CD4-positive, alpha-beta T cell treated with Interleukin-15 for 4 hours (primary cell): Measurements from ENCODE around the gene KAZN.

Experiments
- DNase-seq: peaks from one replicate; pipeline ENCODE4 v3.0.0-alpha.2; 2020; ENCODE audit warnings: low spot score

Gene KAZN

DNA sequence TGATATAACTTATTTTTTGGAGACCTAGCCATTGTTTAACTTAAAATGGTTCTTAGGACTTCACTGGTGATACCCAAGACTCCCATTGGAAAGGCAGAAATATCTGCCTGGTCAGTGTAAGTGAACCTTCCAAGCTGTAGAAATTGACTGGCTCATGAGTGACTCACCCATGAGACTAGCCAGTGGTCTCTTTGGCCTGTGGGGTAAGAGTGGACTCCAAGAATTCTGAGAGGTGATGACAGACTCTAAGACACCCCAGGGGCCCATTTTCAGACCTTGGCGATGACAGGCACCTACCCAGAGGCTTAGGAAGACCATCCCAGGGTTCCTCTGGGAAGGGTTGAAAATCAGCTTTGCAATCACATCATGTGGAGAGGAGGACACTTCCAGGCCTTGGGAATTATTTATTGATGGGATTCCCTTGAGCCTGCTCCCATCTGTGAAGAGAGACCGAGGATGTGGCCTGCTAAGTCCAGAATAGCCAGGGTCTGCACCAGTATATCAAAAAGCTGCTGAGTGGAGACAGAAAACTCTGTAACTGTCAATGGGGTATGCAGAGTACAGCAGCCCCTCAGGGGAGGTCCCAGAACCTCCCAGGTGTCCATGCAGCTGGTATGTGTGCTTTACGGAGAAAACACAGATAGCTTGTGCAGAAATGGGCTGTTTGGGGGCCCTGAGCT, 78.9 kb downstream of the KAZN start:
- DNase-seq, result no peak

DNA sequence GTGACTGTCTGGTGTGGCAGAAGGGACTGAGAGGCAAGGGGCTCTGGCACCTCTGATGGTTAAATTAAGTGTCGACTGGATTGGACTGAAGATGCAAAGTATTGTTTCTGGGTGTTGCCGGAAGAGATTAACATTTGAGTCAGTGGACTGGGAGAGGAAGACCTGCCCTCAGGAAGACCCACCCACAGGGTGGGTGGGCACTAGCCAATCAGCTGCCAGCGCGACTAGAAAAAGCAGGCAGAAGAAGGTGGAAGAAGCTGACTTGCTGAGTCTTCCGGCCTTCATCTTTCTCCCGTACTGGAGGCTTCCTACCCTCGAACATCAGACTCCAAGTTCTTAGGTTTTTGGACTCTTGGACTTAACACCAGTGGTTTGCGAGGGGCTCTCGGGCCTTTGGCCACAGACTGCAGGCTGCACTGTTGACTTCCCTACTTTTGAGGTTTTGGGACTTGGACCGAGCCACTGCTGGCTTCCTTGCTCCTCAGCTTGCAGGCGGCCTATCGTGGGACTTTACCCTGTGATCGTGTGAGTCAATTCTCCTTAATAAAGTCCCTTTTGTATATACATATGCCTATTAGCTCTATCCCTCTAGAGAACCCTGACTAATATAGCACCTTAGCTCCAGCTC, 79.6 kb downstream of the KAZN start:
- no peak for DNase-seq

DNA sequence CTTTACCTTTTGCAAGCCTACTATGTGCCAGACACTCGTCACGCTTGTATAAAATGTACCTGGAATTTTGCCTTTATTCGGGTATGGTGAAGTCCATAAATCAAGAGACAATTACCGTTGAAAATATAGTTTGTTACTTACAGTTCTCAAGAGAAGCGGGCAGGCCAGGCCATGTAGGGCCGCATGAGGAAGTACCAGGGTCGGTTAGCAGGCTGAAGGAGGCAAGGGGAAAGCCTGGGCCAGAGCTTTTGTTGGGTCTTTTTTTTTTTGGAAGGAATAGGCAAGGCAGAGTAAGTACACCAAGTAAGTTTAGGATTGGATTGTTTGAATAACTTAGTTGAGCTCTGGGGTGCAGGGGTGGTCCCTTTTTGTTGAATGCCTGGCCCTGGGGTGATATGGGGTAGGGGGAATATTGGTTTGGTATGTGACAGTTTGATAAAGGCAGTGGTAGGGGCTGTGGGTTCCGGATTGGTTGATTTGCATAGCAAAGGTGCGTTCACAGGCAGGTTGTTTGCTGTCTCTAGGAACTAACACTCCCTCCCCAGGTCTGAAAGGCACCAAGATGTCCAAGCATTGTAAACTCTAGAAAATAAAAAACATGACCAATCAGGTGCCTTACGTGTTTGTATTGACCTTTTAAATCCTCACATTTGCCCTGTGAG, 80.7 kb downstream of the KAZN start:
- DNase-seq, result no peak

DNA sequence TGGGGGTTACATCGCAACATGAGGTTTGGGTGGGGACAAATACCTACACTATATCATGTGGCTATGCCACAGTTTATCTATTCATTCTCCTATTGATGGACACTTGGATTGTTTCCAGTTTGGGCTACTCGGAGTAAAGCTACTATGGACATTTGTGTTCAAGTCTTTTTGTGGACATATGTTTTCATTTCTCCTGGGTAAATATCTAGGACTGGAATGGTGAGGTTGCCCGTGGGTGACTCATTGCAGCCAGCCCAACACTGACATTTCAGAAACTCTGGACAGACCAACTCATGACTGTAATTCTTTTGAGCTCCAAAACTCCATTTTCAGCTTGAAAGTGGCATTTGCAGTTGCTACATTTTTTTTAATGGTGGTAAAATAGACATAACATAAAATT, 82.7 kb downstream of the KAZN start:
- DNase-seq, result no peak

DNA sequence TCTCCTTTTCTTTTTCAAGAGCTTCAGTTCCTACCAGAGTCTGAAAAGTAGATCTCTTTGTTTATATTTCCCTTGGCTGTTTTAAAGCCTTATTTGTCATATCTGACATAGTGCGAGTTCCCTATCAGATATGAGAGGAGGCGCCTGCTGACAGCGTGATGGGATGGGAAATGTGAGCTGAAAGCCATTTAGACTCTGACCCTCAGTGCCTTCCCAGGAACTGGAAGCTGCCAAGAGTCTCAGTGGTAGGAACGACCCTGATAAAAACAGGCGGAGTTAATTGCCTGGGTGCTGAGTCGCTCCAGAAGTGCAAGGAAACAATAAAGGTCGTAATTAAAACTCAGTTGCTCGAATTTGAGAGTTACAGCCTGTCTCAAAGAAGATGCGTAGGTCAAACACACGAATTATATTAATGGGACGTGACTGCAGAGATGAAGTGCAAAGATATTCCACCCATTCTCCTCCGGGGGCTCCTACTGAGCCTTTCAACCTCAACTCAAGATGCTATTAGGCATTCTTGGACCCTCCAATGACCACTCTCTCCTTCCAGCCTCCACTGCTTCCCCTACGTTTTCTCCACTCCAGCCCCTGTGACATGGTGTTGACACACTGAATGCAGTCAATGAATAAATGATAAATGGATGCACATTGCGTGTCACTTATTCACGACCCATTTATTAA, 84.6 kb downstream of the KAZN start:
- DNase-seq, result no peak

DNA sequence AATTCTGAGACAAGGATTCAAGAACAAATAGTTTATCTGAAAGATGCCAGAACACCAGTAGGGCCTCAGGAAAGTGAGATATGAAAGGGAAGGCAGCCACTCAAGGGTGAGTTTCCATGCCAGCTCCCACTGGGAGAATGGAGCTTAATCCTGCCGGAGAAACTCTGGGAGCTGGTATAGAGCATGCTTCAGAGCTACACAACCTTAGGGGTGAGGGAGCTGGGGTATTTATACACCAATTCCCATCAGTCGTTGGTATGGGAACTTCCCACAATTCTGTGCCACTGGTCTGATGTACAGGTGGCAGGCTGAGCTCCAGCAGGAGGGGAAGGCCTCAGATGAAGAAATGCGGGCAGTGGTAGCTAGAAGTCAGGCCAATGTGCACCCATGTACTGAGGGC, 86.6 kb downstream of the KAZN start:
- no peak for DNase-seq

DNA sequence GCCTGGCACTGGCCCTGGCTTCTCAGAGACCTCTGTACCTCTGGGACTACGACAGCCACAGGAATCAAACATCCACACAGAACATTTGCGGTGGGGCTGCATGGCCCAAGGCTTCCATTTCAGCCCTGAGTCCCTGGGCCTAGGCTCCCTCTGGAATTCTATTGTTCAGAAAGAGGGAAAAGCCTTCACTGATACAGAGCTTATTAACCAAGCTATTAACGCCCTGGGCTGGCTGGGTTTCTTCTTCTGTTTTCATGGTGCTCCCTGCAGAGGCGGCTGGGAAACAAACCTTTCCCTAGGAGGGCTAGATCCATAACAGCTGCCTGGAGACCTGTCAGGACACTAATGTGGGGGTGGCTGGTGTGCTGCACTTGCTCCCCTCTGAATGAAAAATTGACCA, 88.2 kb downstream of the KAZN start:
- DNase-seq, result no peak

DNA sequence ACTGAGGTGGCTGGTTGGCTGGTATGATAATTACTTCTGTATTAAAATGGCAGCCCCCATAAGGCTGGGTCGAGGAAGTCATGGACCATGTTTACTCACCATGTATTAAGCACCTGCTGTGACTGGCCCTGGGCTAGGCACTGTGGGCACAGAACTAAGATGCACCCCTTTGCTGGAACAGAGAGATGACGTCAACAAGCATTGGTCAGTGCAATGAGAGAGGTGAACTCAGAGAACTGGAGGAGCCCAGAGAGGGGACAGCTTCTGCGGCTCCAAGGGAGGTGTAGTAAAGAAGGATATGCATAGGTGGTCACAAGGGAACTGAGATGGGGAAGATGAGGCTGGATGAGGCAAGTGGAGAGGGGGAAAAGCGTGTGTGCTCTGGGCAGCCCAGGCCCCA, 88.7 kb downstream of the KAZN start:
- no peak for DNase-seq

DNA sequence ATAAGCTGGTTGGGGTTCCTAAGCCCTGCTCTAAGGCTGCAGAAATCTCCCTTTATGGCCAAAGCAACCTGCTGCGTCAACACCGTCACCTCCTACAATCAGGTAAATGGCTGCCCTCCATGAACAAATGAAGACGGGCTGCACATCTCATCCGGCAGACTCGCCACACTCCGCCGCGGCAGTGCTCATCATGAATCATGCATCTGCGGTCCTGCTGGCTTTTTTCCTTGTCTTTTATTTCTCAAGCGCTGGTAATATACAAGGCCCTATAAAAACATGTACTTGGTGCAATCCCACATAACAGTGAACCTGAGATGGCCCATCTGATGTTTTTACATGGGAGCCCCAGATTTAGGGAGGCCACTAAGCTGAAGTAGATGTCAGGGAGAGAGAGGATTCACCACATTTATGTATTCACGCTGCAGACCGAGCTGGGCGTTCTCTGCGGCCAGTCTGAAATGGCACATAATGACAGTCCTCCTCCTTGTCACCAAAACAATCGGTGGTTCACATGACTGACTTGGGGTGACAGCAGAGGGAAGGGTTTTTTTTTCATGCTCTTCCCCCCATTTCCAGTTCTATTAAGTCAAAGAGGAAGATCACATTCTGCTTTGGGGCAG, 91.6 kb downstream of the KAZN start:
- no peak for DNase-seq

DNA sequence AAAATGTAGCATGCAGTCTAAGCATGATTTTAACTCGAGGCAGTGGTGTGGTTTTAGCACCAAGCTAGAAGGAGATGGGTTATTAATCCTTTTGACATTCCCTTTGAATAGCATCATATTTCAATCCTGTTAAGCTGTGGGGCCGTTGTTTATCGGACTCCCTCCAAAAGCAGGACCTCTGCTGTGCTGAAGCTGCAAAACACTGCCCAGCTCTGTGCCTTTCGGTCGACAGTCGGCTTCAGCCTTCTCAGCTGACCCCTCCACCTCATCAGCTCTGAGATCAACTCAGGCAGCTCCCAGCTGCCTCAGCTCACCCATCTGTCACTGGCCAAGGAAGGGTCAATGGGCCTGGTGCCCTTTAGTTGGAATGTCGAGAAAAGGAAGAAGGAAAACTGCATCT, 95.5 kb downstream of the KAZN start:
- DNase-seq, result no peak

DNA sequence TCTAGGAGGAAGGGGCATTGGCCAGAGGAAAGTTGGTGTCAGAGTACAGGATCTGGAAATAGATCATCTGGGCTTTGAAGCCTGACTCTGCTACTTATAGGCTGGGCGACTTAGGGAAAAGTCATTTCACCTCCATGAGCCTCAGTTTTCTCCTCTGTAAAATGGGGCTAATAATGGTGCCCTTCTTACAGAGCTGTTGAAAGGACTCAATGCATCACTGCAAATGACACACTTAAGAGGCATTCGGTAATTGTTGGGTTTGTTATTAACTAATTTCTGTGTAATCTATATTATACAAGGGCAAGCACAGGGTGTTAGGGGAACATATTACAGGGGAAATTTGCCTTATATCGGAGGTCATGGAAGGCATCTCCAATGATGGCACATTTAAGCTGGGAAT, 96.1 kb downstream of the KAZN start:
- no peak for DNase-seq

DNA sequence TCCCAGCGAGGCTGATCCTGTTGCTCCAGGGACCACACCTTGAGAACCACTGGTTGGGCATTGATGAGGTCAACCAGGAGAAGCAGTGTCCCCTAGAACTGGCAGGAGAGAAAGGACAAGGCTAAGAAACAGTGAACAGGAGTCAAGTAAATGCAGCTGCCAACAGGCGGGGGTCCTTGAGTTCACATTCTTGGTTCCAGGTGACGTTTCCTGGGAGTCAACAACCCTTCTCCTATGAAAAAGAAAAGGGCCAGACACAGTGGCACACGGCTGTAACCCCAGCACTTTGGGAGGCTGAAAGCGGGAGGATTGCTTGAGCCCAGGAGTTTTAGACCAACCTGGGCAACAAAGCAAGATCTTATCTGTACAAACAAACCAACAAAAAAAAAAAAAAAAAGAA, 98.3 kb downstream of the KAZN start:
- no peak for DNase-seq

DNA sequence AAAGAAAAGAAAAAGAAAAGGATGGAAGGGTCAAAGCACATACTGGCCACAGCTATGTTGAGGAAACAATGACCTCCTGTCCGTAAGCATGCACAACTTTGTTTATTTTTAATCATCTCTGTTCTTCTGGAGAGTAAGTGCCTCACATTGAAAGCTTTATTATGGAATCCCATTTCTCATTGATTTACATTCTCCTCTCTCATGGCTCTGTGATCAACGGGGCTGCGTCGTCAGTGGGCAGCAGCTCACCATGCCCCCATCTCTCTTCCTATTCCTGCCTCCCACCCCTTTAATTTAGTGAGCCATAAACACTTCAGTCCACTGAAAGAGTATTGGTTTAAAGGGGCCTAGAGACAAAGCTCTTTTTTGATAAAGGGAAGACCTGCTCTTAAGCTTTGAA, 98.9 kb downstream of the KAZN start:
- no peak for DNase-seq

DNA sequence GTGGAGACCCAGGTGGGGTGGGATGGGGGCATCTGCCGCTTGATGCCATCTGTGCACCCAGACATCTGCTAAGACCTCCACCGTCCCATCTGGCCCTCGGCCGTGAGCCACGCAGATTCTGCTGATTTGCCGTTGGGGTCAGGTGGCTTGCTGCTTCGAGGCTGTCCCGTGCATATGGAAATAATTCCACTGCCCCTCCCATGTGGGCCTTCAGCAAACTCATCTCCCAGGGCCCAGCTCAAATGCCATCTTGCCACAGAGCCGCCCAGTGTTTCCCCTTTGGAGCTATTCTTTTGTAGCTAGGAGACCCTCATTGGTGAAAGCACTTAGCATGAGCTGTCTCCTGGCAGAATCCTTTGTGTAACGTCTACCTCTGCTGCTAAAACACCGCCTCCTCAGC, 99.8 kb downstream of the KAZN start:
- no peak for DNase-seq

DNA sequence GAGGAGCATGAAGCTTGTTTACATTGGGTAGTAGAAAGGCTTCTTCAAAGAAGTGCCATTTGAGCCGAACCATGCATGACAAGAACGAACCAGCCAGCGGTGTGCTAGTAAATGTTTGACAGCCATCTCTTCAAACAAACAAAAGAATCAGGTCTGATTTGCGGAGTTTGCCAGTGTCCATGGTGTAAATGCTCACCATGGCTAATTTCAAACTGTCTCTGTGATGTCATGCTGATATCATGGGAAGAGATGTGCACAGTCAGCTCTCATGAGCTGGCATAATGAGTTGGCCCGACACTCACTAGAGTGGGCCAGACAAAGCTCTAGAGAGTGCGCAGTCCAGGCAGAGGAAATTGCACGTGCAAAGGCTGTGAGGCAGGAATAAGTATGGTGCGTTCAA, 101.1 kb downstream of the KAZN start:
- DNase-seq, result no peak

DNA sequence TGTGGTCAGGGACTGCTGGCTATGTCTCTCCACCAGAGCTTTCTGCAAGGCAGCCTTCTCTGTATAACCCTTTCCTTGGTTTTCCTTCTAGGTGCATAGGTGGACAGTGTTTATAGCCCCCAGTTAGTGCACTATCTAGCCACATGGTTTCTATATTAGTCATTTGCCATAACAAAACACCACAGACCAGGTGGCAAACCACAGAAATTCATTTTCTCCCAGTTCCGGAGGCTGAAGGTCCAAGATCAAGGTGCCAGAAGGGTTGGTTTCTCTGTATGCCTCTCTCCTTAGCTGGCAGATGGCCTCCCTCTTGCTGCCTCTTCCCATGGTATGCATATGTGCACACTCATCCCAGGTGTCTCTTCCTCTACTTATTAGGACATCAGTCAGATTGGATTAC, 106.4 kb downstream of the KAZN start:
- no peak for DNase-seq

DNA sequence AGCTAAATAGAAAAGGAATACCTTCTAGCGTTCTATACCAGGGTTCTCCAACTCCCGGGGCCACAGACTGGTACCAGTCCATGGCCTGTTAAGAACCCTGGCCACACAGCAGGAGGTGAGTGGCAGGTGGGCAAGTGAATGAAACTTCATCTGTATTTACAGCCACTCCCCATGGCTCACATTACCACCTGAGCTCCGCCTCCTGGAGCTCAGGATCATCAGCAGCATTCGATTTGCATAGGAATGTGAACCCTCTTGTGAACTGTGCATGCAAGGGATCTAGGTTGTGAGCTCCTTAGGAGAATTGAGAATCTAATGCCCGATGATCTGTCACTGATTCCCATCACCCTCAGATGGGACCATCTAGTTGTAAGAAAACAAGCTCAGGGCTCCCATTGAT, 107.3 kb downstream of the KAZN start:
- no peak for DNase-seq

DNA sequence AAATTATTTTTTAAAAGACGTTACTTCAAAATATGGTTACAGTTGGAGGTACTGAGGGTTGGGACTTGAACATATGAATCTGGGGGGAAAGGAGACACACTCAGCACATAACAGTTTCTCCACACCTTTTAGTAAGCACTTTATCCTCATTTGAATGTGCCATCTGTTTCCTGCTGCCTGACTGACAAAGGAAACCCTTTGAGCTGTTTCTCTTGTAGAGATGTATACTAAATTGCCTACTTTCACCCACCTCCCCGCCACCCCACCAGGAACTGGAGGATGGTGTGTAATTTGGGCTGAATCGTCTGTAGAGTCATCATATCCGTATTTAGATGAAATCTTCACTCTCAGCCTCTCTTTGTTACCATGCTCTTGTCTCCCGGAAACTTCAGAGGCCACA, 108.1 kb downstream of the KAZN start:
- no peak for DNase-seq

DNA sequence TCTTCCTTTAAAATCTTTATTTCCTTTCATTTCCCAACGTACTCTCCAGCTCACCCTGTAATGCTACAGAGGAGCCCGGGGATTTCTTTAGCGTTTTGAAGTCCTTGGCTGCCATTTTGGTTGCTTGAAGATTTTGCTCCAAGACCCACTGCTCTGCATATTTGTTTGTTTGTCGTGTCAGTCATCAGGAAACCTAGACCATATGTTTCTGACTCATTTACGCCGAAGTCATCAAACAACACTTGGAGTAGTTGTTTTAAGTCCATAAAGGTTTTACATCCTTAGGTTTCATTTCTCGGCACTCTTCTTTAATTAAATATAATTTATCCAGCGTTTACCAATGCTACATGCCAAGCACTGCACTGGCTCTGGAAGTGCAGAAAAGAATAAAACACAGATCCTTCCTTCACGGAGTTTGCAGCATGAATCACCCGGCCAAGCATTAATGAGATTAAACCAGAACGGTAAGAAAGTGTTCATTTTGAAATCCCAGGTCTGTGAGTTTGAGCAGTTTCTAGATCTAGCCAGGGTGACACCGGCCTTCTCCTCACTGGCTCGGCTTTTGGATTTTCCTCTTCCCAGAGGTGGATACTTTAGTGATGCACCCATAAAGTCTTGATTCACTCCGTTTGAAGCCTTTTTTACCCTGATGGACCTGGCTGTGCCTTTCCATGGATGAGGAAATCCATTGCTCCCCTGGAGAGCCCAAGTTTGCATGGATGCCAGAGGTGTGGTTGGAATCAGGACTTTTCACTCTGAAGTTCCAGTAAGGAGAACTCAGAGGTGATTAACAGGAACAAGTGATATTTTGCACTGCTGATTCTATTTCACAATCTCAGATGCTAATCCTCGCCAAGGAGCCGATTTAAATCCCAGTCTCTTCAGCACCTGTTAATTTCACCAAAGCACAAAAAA, 109.3 kb downstream of the KAZN start:
- DNase-seq, result no peak

DNA sequence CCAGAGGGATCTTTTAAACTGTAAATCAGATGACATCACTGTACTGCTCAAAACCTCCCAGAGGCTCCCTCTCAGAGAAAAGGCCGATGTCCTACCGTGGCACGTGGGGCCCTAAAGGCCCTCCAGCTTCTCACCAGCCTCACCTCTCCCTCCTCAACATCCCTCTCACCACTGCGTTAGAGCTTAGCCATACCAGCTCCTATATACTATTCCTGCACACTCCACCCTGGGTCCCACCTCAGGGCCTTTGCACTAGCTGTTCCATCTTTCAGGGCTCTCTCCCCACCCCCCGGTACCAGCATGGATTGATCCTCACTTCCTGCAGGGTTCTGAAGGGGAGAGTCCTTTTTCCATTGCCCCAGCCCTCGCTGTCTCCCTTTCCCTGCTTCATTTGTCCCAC, 111.8 kb downstream of the KAZN start:
- no peak for DNase-seq

DNA sequence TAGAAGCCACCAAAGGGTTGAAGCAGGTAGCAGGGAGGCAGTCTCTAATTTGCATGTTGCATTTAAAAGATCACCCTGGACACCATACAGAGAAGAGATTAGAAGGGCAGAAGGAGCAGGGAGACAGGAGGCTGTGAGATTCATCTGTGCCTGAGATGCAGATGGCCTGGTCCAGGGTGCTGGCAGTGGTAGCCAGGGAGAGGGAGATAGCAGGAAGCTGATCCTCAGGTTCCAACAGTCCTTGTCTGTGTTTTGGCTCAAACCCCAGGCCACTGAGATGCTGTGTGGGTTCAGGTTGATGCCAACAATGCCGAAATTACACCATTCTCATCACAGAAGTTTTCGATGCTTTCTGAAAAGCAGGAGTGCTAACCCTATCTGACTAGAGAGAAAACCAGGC, 113.7 kb downstream of the KAZN start:
- no peak for DNase-seq

DNA sequence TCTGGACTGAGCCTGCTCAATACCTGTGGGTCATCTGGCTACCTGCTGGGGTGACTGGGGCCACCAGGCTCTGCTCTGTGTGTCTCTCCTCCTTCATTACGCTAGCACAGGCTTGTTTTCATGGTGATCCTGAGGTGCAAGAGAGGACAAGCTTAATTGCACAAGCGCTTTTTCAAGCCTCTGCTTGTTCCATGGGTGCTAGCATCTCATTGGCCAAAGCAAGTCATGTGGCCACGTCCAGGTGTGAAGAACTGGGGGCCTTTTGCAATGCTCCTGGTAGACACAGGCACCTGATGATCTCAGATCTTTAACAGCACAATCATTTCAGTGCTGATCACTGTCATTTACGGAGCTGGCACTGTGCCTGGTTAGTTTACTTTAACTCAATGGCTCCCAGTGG, 114.6 kb downstream of the KAZN start:
- no peak for DNase-seq
